ENCODE results near the gene HSPA5.
A peak's percentile ranks its signal among the peaks of the same experiment; 100 is the strongest.
"Not testable (repeated sequence)": the region's sequence is repeated elsewhere in the genome, so short reads cannot be mapped to it uniquely, and the experiment has no call there.

The HSPA5 gene

DNA sequence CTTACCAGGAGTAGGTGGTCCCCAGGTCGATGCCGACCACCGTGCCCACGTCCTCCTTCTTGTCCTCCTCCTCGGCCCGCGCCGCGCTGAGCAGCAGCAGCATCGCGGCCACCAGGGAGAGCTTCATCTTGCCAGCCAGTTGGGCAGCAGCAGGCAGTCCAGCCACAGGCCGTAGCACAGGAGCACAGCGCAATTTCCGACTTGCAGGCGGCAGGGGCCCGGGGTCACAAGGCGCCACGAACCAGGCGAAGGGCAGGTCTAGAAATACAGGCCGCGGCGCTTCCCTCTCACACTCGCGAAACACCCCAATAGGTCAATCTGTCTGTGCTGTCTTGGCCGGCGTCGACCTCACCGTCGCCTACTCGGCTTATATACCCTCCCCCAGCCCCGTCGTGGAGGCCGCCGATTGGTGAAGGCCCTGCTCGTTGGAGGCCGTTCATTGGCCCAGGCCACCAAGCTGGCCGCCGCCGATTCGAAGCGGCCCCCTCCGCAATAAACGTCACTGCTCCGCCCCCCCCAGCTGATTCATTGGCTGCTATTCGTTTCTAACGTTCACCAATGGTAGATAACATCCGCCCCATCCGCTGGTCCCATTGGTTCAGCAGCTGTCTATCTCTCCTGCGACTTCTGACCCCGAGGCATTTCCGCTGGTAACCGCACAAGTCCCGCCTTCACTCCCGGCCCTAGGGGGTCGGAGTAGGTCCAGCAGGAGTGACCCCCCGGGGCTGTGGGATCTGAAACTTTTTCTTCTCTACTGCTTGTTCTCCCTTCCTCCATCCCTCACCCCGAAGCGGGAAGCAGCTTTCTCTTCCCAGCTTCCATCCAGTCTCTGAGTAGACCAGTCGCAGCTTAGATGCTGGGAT is at the start of gene HSPA5:
Gene HSPA5 (minus strand): TSS at position 344 of the 863 bp plus-strand sequence. CDS start 217 bp downstream, at position 127.
- peak; percentile 100 for DNase-seq

DNA sequence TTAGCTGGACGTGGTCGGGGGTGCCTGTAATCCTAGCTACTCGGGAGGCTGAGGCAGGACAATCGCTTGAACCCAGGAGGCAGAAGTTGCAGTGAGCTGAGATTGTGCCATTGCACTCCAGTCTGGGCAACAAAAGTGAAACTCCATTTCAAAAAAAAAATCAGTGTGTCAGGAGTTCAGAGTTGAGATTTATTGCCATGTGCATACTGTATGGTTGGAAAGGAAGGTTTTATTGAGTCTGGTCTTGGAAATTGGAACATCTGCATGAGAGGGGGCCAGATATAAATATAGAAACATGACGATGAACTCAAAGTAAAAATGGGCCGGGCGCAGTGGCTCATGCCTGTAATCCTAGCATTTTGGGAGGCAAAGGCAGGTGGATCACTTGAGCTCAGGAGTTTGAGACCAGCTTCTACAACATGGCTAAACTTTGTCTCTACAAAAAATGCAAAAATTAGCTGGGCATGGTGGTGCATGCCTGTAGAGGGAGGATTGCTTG is 45.8 kb upstream of the HSPA5 start:
- not testable (repeated sequence) for DNase-seq

DNA sequence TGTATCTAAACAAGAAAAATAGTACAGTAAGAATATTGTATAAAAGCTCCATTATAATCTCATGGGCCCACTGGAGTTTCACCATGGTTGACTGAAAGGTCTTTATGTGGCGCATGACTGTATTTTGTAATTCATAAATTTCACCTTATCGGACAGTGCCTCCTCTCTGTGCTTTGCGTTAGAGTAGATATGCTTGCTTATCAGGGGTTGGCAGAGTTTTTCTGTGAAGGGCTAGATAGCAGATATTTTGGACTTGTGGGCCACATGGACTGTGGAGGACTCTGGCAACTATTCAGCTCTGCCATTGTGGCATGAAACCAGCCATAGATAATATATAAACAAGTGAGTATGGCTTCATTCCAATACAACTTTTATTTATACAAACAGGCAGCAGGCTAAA is 43.7 kb upstream of the HSPA5 start:
- DNase-seq, result no peak

DNA sequence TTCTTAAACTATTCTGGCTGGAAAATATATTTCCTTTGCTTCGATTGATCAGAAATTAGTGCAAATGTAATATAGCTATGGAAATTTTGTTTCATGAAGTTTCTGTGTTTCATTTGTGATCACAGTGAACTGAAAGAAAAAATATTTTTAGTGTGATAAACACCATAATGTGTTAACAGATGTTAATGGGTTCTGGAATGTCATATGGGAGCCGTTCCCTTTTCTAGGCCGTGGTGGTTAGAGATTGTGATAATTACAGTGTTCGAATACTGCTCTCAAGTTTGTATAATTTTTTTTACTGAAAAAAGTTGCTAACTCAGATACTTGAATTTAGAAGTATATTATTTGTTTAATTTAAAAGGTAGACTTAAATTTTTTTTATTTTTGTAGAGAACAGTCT is 39.8 kb upstream of the HSPA5 start:
- no peak for DNase-seq

DNA sequence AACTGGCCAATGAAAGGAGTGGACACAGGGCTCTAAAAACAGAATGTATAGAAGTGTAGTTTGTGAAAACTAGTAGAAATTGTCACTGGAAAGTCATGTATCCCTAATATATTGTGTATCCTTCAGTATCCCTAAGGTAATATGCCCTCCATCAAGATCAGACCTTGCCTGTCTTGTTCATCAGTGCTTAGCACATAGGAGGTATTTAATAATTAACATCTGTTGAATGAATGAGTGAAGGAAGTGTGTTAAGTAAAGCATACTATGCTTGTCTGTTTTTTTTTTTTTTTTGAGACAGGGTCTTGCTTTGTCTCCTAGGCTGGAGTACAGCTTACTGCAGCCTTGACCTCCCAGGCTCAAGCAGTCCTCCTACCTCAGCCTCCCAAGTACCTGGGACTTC is 36.3 kb upstream of the HSPA5 start:
- DNase-seq, result no peak

DNA sequence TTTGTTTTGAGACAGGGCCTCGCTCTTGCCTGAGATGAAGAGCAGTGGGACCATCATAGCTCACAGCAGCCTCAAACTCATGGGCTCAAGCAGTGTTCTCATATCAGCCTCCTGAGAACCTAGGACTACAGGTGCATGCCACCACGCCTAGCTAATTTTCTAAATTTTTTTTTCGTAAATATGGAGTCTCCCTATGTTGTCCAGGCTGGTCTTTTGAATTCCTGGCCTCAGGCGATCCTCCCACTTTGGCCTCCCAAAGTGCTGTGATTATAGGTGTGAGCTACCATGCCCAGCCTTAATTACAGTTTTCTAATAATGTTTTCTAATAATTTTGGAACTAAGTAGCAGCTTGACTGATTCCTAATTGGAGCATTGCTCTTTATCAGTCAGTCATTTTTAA is 35.6 kb upstream of the HSPA5 start:
- no peak for DNase-seq

DNA sequence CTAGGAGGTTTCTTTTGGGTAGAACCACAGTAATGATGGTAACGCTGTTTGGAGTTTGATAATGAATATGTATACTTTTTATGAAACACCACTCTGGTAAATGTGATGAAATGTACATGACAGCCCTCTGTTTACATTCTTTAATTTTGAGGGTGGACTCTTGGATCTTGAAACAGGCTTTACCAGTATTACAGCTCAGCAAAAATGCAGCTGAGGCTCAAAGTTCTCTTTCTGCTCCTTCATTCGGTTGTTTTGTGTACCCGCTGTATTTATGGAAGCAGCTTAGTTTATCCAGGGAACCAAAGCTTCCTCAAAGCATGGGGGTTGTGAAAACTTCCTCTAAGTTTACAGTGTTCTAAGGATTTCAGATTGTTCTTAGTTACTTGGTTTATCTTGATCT is 31.6 kb upstream of the HSPA5 start:
- DNase-seq, result no peak

DNA sequence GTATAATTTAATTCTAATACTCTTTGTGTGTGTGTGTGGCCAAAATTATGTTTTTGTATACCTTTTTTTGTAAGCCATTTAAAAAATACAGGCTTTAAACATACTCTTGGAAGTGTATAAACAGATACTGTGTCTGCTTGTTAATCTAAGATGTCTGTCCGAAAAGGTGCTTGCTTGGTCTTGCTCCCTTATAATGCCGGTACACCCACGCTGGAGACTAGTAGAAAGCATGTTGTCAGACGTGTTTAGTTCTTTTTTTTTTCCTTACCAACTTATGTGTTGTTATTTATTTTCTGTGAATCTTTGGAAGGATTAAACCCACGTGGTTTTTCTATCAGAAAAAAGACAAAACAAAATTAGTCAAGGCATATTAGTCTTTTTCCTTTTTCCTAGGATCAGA is 29.9 kb upstream of the HSPA5 start:
- DNase-seq, result no peak

DNA sequence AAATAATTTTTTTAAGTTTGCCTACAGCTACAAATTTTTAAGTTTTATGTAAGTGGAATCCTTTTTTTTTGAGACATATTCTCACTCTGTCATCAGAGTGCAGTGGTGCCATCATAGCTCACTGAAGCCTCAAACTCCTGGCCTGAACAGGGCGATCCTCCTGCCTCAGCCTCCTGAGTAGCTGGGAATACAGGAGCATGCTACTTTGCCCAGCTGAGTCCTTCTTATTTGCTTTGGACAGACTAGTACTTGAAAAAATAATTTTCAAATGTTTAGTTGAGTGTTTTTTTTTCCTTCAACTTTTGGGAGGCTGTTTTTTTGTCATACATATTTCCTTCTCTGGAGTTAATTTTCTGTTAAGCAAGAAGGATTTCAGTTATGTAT is 27.9 kb upstream of the HSPA5 start:
- no peak for DNase-seq

DNA sequence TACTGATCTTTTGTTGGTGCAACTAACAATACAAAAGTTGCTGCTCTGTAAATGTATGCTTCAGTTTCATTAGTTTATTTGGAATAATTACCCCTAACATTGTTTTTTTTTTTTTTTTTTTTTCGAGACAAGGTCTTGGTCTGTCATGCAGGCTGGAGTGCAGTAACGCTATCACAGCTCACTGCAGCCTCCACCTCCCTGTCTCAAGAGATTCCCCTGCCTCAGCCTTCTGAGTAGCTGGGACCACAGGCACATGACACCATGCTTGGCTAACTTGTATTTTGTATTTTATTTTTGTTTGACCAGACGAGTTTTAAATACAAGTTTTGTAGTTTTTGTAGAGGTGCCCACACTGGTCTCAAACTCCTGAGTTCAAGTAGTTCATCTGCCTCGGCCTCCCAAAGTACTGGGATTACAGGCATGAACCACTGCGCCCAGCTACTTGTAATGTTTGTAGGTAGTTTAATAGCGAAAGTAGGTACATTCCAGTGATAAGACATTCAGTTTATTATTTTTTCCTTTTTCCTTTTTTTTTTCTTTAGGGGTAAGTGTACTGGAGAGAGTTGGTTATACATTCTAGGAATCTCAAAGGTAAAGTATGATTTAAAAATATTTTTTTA is 27.4 kb upstream of the HSPA5 start:
- DNase-seq, result no peak

DNA sequence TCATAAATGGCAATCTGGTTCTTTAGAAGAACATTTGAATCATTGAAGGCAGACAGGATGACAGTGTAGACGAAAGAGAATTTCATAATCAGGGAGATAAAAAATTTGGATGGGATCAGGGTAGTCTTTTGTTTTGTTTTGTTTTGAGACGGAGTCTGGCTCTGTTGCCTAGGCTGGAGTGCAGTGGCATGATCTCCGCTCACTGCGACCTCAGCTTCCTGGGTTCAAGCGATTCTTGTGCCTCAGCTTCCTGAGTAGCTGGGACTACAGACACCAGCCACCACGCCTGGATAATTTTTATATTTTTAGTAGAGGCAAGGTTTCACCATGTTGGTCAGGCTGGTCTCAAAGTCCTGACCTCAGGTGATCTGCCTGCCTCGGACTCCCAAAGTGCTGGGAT is 22.9 kb upstream of the HSPA5 start:
- DNase-seq, result peak; percentile 24

DNA sequence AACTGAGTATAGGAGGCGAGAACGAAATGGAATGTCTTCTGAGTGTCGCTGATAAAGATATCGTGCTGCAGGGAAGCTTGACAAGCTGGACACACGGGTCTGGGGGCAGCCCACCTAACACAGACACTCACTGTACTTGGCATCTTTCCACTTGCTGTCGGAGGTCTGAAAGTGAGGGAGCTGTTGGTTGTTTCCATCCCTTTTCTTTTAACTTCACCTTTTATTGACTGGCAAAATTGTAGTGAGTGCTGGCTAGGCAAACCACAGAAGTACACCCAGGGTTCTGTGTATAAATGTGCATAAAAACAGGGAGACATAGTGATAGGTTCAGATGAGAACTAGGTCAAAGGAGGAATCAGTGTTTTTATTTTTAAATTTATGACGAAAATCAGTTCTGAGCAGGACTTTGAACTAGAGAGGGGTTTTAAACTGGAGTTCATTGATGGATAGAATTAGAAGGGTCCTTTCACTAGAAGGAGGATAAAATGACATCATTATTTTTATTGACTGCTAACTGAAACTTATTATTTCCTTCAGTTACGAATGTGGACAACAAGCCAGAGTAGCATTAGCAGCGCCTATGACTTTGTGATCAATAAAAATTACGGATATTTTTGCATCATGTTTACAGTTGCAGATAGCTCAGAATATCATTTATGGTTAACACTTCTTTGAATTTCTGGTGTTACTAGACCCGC is 21.3 kb upstream of the HSPA5 start:
- DNase-seq, result no peak

DNA sequence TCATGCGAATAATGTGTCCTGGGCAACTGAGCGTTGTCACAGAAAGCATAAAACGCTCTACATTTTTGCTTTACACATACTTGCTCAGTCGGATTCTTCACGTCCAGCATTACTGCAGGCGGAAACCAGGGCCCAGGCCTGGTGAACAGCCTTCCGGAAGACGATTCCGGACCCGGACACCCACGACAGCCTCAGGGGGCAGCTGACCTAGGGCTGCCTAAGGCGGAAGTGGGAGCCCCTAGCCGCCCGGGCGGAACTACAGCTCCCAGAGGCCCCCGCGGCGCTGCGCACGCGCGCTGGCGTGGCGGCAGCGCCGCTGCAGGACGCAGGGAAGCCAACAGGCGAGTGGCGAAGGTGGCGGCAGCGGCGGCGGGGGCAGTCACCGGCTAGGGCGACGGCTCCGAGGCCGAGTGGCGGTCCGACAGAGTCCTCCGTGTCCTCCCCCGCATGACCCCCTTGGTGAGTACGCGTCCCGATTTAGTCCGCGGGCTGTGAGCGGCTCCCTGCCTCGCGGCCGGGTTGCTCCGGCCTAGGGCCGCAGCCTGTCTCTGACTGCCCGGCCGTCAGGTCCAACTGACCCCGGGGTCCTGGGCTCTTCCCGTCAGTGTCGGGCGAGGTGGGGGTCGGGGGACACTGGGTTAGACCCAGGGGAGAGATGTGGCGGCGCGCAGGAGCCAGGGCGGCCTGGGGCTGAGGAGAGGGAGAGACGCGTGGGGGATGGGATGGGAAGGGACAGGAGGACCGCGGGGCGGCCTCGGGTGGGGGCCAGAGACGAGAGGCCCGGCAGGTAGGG is 20.6 kb upstream of the HSPA5 start, which contains the start of gene GAPVD1:
Gene GAPVD1 (plus strand): TSS at position 326 of the 793 bp plus-strand sequence. CDS start 37,096 bp downstream, outside the sequence.
- peak; percentile 82 for DNase-seq

DNA sequence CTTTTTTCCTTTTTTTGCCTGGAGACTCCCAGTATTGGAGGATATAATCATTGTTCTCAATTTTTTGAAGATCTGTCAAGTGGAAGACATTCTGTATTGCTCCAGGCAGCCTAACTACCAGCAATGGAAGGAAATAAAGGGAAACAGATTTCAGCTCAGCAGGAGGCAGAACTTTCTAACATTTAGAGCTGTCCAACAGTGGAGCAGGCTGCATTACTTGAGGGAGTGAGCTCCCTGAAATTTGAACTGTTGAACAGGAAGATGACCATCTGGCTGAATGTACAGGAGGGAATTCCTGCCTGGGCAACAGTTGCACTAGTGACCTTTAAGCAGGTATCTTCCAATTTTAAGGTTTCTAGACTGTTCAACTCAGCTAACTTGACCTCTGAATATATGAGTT is 19.4 kb upstream of the HSPA5 start:
- no peak for DNase-seq

DNA sequence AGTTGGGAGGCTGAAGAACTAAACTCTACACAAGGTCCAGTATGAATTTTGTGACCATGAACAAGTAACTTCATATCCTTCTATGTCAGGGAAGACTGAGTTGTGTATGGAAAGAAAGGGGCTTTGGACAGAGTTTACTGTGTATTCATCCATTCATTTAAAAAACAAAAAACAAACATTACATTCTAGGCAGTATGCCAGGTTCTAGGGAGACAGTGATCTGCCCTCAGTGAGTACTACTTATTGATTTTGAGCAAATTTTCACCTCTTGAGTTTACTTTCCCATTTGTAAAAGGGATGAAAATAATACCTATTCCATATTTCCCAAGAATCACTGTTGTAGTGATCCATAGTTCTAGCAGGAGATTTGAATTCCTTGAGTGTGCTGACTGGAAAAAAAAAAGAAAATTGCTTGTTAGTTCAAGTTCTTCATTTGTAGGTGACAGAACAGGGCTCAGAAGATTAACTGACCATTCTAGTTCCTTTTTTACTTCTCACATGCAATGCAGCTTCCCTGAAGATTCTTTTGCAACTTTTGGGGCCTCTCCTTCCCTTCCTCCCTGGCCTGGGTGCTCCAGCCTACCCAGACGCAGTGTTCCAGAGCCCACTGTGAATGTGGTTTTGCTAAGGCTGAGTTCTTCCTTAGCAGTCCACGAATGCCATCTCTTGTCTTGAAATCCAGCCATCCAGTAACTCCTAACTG is 17.8 kb upstream of the HSPA5 start:
- no peak for DNase-seq

DNA sequence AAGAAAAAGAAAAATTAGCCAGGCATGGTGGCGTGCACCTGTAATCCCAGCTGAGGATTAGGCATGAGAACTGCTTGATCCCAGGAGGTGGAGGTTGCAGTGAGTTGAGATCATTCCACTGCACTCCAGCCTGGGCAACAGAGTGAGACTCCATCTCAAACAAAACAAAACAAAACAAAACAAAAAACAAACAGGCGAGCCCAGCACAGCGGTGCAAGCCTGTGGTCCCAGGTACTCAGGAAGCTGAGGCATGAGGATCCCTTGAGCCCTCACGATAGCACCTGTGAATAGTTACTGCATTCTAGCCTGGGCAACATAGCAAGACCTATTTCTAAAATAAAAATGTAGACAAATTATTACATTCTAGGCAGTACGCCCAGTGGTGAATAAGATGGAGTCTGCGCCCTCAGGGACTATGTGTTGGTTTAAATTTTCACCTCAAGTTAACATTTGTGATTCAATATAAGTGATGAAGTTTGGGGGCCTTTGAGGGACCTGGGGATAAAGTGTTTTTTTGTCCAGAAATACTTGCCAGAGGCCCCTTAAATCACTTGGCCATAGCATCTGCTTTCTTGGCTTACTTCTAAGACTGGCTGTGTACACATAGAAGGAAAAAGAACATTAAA is 17.1 kb upstream of the HSPA5 start:
- no peak for DNase-seq

DNA sequence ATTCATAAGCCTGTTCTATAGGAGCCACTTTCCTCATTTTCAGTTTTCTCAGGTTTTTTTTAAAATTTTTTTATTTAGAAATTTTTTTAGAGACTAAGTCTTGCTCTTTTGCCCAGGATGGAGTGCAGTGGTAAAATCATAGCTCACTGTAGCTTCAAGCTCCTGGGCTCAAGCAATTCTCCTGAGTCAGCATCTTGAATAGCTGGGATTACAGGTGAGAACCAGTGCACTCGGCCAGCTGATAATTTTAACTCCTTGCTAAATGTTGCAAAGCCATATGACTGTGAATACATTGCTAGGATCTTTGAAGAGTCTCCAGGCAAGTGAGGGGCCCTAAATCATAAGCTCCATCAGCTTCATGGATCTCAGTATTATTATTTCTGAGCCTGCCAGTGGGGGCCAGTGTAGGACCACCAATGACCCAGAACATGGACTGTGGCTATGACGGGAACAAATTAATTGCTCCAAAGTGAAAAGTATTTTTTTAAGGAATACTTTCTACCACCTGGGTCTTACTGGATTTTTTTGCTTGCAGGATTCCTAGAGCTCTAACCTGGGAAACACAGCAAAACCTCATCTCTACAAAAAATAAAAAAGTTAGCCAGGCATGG is 14.7 kb upstream of the HSPA5 start:
- DNase-seq, result no peak

DNA sequence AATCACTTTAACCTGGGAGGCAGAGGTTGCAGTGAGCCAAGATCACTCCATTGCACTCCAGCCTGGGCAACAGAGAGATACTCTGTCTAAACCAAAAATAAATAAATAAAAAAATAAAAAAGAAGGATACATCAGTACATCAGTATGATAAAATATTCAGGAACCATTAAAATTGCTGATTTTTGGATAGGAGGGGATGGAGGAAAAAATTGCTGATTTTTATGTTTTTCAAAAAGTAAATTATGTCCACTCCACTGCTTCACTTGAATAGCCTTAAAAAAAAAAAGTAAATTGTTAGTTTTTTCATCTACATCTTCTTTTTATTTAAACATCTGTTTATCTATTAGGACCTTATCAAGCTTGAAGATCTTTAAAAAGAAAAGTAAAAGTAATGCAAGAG is 13.1 kb upstream of the HSPA5 start:
- DNase-seq, result no peak

DNA sequence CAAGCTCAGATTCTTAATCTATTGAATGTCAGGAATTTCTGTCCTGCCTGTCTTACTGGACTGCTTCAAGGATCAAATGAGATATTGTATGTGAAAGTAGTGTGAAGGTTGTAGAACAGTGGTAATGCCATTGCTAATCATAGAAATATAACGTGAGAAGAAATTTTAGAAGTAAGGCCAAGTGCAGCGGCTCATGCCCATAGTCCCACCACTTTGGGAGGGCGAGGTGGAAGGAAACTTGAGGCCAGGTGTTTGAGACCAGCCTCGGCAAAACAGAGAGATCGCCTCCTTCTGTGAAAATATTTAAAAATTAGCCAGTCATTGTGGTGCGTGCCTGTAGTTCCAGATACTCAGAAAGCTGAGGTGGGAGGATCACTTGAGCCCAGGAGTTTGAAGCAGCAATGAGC is 5.1 kb upstream of the HSPA5 start:
- DNase-seq, result no peak

DNA sequence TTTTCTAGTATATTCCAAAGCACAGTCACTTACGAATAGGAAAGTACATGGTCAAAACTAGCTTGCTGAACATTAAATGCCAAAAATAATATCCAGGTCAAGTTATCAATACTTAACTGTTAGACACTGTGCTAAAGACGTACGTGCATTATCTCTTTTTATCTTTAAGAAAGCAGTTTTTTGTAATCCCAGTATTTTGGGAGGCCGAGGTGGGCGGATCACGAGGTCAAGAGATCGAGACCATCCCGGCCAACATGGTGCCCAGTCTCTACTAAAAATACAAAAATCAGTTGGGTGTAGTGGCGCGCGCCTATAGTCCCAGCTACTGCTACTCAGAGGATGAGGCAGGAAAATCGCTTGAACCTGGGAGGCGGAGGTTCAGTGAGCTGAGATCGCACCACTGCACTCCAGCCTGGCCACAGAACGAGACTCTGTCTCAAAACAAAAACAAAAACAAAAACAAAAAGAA is 2.7 kb upstream of the HSPA5 start:
- DNase-seq, result no peak

Measured in activated CD4-positive, alpha-beta T cell treated with anti-CD3 and anti-CD28 coated beads, Interleukin-2, amount 50 U/mL, for 1 hour (primary cell).